GM10266 (cell line): Measurements from ENCODE around the gene ATP5F1D.

Experiments used
- DNase-seq: peaks from one replicate; pipeline ENCODE4 v3.0.0; 2012; ENCODE audit errors: extremely low spot score
- TF ChIP-seq, protein P1 (sequence below): IDR thresholded peaks from 2 replicates; pipeline ENCODE4 v1.5.1; 2012; ENCODE audit warnings: mild to moderate bottlenecking, low read depth; ENCODE audit not compliant: control insufficient read depth, insufficient read depth; ENCODE audit errors: missing control alignments

ATP5F1D gene

GRCh38 chr19:1223018-1223855 is 18.3 kb upstream of the ATP5F1D start:
- TF ChIP-seq, protein P1, sequence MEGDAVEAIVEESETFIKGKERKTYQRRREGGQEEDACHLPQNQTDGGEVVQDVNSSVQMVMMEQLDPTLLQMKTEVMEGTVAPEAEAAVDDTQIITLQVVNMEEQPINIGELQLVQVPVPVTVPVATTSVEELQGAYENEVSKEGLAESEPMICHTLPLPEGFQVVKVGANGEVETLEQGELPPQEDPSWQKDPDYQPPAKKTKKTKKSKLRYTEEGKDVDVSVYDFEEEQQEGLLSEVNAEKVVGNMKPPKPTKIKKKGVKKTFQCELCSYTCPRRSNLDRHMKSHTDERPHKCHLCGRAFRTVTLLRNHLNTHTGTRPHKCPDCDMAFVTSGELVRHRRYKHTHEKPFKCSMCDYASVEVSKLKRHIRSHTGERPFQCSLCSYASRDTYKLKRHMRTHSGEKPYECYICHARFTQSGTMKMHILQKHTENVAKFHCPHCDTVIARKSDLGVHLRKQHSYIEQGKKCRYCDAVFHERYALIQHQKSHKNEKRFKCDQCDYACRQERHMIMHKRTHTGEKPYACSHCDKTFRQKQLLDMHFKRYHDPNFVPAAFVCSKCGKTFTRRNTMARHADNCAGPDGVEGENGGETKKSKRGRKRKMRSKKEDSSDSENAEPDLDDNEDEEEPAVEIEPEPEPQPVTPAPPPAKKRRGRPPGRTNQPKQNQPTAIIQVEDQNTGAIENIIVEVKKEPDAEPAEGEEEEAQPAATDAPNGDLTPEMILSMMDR: peak; percentile 55
- peak; percentile 82 for DNase-seq

GRCh38 chr19:1224047-1224825 is 17.3 kb upstream of the ATP5F1D start:
- TF ChIP-seq, protein P1: no peak
- DNase-seq: no peak

- TF ChIP-seq, protein P1: no peak
- no peak for DNase-seq
Observed at GRCh38 chr19:1224847-1225246, 16.7 kb upstream of the ATP5F1D start.

GRCh38 chr19:1225440-1226226 is 15.9 kb upstream of the ATP5F1D start:
- no peak for DNase-seq

GRCh38 chr19:1226227-1226518 is 15.4 kb upstream of the ATP5F1D start:
- TF ChIP-seq, protein P1: no peak

More at GRCh38 chr19:1225440-1226226, 15.9 kb upstream of the ATP5F1D start:
- TF ChIP-seq, protein P1: no peak

DNA sequence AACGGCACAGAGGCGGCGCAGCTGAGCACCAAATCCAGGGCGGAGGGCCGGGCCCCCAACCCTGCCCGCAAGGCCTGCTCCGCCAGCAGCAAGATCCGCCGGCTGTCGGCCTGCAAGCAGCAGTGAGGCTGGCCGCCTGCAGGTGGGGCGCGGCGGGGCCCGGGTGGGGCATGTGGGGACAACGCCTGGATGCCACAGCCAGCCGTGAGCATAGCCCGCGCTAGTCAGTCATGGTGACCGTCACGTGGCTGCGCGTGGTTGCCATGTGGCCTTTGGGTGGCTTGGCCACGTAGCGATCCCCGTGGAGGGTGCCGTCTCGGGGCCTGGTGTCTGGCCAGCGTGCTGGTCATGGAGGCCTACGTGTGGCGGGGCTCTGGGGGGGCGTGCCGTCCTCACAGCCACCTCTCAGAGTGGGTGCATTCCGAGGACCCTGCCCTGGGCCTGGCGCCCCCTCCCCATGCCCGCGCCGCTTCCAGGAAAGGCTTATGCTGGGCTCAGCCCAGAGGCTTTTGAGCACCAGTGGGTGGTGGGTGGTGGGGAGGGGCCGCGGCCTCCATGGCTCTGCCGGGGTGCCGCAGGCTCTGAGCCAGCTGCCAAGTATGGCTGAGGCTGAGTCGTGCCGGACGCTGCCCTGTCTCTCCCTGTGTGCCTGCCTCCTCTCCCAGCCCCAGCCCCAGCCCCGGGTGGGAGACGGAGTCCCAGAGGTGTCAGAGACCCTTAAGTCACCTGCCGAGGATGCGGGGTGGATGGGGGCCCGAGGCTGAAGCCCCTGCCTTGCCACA is 14.8 kb upstream of the ATP5F1D start:
- no peak for DNase-seq
- TF ChIP-seq, protein P1: no peak

More at GRCh38 chr19:1226227-1226518, 15.4 kb upstream of the ATP5F1D start:
- DNase-seq: no peak
